CD14-positive monocyte (primary cell): ENCODE measurements around the gene VWA5B2. TPM values are rescaled to one million over a fixed set of nuclear protein-coding genes. Genes with fewer than 3 reads are reported as not detected.

Experiments used
- DNase-seq, 3 donors: peaks; one replicate each; pipeline ENCODE4 v3.0.0-alpha.2; 2011 to 2022
- H2AFZ ChIP-seq: 2 replicates; pipeline ENCODE4 v1.6.0; 2012; ENCODE audit warnings: mild to moderate bottlenecking, low read depth, low read length, inconsistent platforms; ENCODE audit not compliant: insufficient read depth, poor library complexity, severe bottlenecking
- H3K27ac ChIP-seq, 2 donors: 1 replicate in 1 of 2; 2 replicates in 1 of 2; pipeline ENCODE4 v1.5.1; 2012 to 2013; ENCODE audit warnings: low read length in 2 of 2, control low read depth in 1 of 2, inconsistent platforms in 1 of 2, low read depth in 1 of 2, mild to moderate bottlenecking in 1 of 2
- H3K27me3 ChIP-seq, 2 donors: one replicate each; pipeline versions ENCODE4 v1.6.0 to v1.6.1; 2011 to 2013; ENCODE audit warnings: low read length in 2 of 2; ENCODE audit not compliant: control insufficient read depth in 2 of 2, insufficient read depth in 2 of 2
- H3K36me3 ChIP-seq, 2 donors: replicated peaks in 1 of 2; 1 replicate in 1 of 2; 2 replicates in 1 of 2; pipeline versions ENCODE4 v1.5.1 to v1.6.1; 2012 to 2013; ENCODE audit warnings: low read length in 2 of 2, control low read depth in 1 of 2, inconsistent platforms in 1 of 2, mild to moderate bottlenecking in 1 of 2; ENCODE audit not compliant: insufficient read depth in 2 of 2, control insufficient read depth in 1 of 2
- H3K4me1 ChIP-seq, 2 donors: 1 replicate in 1 of 2; 2 replicates in 1 of 2; pipeline versions ENCODE4 v1.5.1 to v1.6.1; 2012 to 2013; ENCODE audit warnings: low read length in 2 of 2, control low read depth in 1 of 2, inconsistent platforms in 1 of 2, mild to moderate bottlenecking in 1 of 2, moderate library complexity in 1 of 2; ENCODE audit not compliant: insufficient read depth in 2 of 2, control insufficient read depth in 1 of 2
- H3K4me2 ChIP-seq: replicated peaks from 2 replicates; pipeline ENCODE3; 2012; ENCODE audit warnings: low read length, moderate library complexity, mild to moderate bottlenecking; ENCODE audit not compliant: poor library complexity, severe bottlenecking; ENCODE audit errors: extremely low read depth
- H3K4me3 ChIP-seq, 3 experiments: fragments of 200-600 bp in 1 of 3; sonication (generic) in 1 of 3; replicated peaks in 1 of 3; 1 replicate in 2 of 3; 2 replicates in 1 of 3; pipeline ENCODE4 v1.5.1; 2011 to 2013; ENCODE audit warnings: low read length in 3 of 3, mild to moderate bottlenecking in 3 of 3, control low read depth in 2 of 3, low read depth in 2 of 3, inconsistent platforms in 1 of 3, moderate library complexity in 1 of 3
- H3K79me2 ChIP-seq: 2 replicates; pipeline ENCODE4 v1.6.0; 2012; ENCODE audit warnings: mild to moderate bottlenecking, control low read depth, inconsistent platforms, low read length, moderate library complexity; ENCODE audit not compliant: insufficient read depth
- H3K9ac ChIP-seq: 2 replicates; pipeline ENCODE4 v1.6.0; 2017; ENCODE audit warnings: low read length, mild to moderate bottlenecking; ENCODE audit not compliant: insufficient read depth, poor library complexity, severe bottlenecking
- H3K9me3 ChIP-seq, 2 donors: replicated peaks in 1 of 2; 1 replicate in 1 of 2; 2 replicates in 1 of 2; pipeline versions ENCODE4 v1.5.1 to v1.6.1; 2012 to 2013; ENCODE audit warnings: low read length in 2 of 2, control low read depth in 1 of 2; ENCODE audit not compliant: control insufficient read depth in 1 of 2, insufficient read depth in 1 of 2
- H4K20me1 ChIP-seq: 2 replicates; pipeline ENCODE4 v1.6.0; 2012; ENCODE audit warnings: mild to moderate bottlenecking, low read length, control low read depth, moderate library complexity; ENCODE audit not compliant: insufficient read depth
- H3K27ac Mint-ChIP-seq, 7 donors: one replicate each; pipeline ENCODE4 v1.8.0; 2020; ENCODE audit warnings: mild to moderate bottlenecking in 7 of 7, mixed read lengths in 7 of 7, moderate library complexity in 6 of 7, inconsistent platforms in 2 of 7
- H3K27me3 Mint-ChIP-seq, 3 donors: one replicate each; pipeline ENCODE4 v1.8.0; 2021 to 2022; ENCODE audit warnings: low read depth in 3 of 3, mild to moderate bottlenecking in 3 of 3, mixed read lengths in 3 of 3, moderate library complexity in 3 of 3, inconsistent platforms in 1 of 3
- H3K36me3 Mint-ChIP-seq, 2 donors: one replicate each; pipeline ENCODE4 v1.8.0; 2020; ENCODE audit warnings: mixed read lengths in 2 of 2, inconsistent platforms in 1 of 2, mild to moderate bottlenecking in 1 of 2
- H3K4me1 Mint-ChIP-seq: one replicate; pipeline ENCODE4 v1.8.0; 2020; ENCODE audit warnings: mild to moderate bottlenecking, mixed read lengths
- H3K4me3 Mint-ChIP-seq, 2 donors: one replicate each; pipeline ENCODE4 v1.8.0; 2020; ENCODE audit warnings: mild to moderate bottlenecking in 2 of 2, mixed read lengths in 2 of 2, moderate library complexity in 1 of 2
- H3K9me3 Mint-ChIP-seq, 7 donors: one replicate each; pipeline ENCODE4 v1.8.0; 2020 to 2022; ENCODE audit warnings: mixed read lengths in 7 of 7, mild to moderate bottlenecking in 6 of 7, moderate library complexity in 6 of 7, inconsistent platforms in 2 of 7
- WGBS: methylation state at CpG from one replicate; pipeline ENCODE4 v1.1.5; 2013; ENCODE audit warnings: missing lambda C conversion rate; ENCODE audit not compliant: insufficient coverage; 5-methylcytosine and 5-hydroxymethylcytosine counted together
- intact Hi-C, 2 donors: fragments of 100-400 bp; cut with micrococcal nuclease; formaldehyde crosslinking; loops; one replicate each; pipeline versions ENCODE4 v1.15.0 to v1.15.1; 2023
- polyA plus RNA-seq, 3 donors: library from polyadenylated mRNA; depleted of rRNA in 1 of 3; unstranded in 2 of 3; stranded (reverse) in 1 of 3; fragments of 300-500 nt in 2 of 3; fragments of >200 nt in 1 of 3; fragmentation: Illumina TruSeq in 2 of 3; gene quantifications; 1 replicate in 2 of 3; 2 replicates in 1 of 3; pipeline ENCODE4 v1.2.3, GENCODE V29; 2012 to 2021
- TF ChIP-seq, protein P1 (sequence below): fragments of 200-600 bp; IDR thresholded peaks from one replicate; pipeline ENCODE4 v1.8.0; 2022; ENCODE audit warnings: antibody characterized with exemption, mild to moderate bottlenecking

VWA5B2 gene
- polyA plus RNA-seq, 3 donors: 0.32 TPM; not detected in 2

- 87% methylated on average over 9 of the region's 11 CpGs for WGBS
- no peaks in the 10 kb centered on the region for H3K79me2 ChIP-seq
- H4K20me1 ChIP-seq: no peaks in the 10 kb centered on the region
- H3K4me2 ChIP-seq: no peak overlapping the region
- H3K27ac Mint-ChIP-seq: no peak overlapping the region
- no peak overlapping the region for H3K4me3 ChIP-seq
- TF ChIP-seq, protein P1, sequence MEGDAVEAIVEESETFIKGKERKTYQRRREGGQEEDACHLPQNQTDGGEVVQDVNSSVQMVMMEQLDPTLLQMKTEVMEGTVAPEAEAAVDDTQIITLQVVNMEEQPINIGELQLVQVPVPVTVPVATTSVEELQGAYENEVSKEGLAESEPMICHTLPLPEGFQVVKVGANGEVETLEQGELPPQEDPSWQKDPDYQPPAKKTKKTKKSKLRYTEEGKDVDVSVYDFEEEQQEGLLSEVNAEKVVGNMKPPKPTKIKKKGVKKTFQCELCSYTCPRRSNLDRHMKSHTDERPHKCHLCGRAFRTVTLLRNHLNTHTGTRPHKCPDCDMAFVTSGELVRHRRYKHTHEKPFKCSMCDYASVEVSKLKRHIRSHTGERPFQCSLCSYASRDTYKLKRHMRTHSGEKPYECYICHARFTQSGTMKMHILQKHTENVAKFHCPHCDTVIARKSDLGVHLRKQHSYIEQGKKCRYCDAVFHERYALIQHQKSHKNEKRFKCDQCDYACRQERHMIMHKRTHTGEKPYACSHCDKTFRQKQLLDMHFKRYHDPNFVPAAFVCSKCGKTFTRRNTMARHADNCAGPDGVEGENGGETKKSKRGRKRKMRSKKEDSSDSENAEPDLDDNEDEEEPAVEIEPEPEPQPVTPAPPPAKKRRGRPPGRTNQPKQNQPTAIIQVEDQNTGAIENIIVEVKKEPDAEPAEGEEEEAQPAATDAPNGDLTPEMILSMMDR: no peak
- H3K27ac ChIP-seq: no peak overlapping the region
- no peaks in the 10 kb centered on the region for H3K4me1 Mint-ChIP-seq
- no peaks in the 10 kb centered on the region for H3K36me3 ChIP-seq
- H3K4me3 Mint-ChIP-seq: no peak overlapping the region
- H3K4me1 ChIP-seq: no peaks in the 10 kb centered on the region
- intact Hi-C loops: no loop called here
- no peak overlapping the region for H2AFZ ChIP-seq
- DNase-seq: no peak
- H3K9me3 ChIP-seq: no peaks in the 10 kb centered on the region
- no peaks in the 10 kb centered on the region for H3K27me3 ChIP-seq
- H3K27me3 Mint-ChIP-seq: peaks cover 20 to 30% (median 20%) of the 10 kb centered on the region in 3 donors
- peaks cover 0 to 3% (median 0%) of the 10 kb centered on the region in 7 donors for H3K9me3 Mint-ChIP-seq
- no peaks in the 10 kb centered on the region for H3K36me3 Mint-ChIP-seq
- no peak overlapping the region for H3K9ac ChIP-seq
Observed at GRCh38 chr3:184209146-184209923, 20.1 kb upstream of the VWA5B2 start.

GRCh38 chr3:184211297-184211696 is 18.1 kb upstream of the VWA5B2 start:
- no peak overlapping the region for H3K27ac ChIP-seq
- no peak overlapping the region for H2AFZ ChIP-seq
- peaks cover 0 to 3% (median 0%) of the 10 kb centered on the region in 7 donors for H3K9me3 Mint-ChIP-seq
- H3K36me3 Mint-ChIP-seq: no peaks in the 10 kb centered on the region
- no peak for DNase-seq
- H3K9ac ChIP-seq: no peak overlapping the region
- intact Hi-C loops: no loop called here
- H3K4me1 Mint-ChIP-seq: no peaks in the 10 kb centered on the region
- H3K36me3 ChIP-seq: no peaks in the 10 kb centered on the region
- H4K20me1 ChIP-seq: no peaks in the 10 kb centered on the region
- H3K27me3 Mint-ChIP-seq: peaks cover 21 to 33% (median 25%) of the 10 kb centered on the region in 3 donors
- no peaks in the 10 kb centered on the region for H3K4me1 ChIP-seq
- H3K27me3 ChIP-seq: no peaks in the 10 kb centered on the region
- WGBS: no CpG with 5 or more reads among the region's 5 CpGs
- TF ChIP-seq, protein P1: no peak
- no peaks in the 10 kb centered on the region for H3K79me2 ChIP-seq
- no peak overlapping the region for H3K4me2 ChIP-seq
- no peaks in the 10 kb centered on the region for H3K9me3 ChIP-seq
- H3K4me3 Mint-ChIP-seq: no peak overlapping the region
- H3K4me3 ChIP-seq: no peak overlapping the region
- no peak overlapping the region for H3K27ac Mint-ChIP-seq
